ENCODE data around the gene SAMD11.

Gene SAMD11

DNA sequence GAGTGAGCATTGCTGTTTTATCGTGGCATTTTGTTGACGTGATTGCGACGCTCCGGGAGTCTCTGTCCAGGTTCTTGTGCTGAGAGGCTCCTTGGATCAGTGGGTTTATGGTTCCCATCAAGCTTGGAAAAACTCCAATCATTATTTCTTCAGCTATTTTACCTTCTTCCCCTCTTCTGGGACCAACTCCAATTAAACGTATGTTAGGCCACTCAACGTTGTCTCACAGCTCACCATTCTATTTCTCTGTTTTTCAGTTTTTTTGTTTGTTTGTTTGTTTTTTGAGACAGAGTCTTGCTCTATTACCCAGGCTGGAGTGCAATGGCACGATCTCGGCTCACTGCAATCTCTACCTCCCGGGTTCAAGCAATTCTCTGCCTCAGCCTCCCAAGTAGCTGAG lies 68.2 kb downstream of the SAMD11 start:
- Histone ChIP-seq H3K4me3 (ENCODE audit: low read length) (no peak overlapping the region), H3K4me2 (ENCODE audit: low read depth, low read length) (no peak overlapping the region), H2AFZ (ENCODE audit: low read length) (no peak overlapping the region), H3F3A (ENCODE audit: insufficient read depth, low read length) (no peaks in the 10 kb centered on the region), H3K27ac (ENCODE audit: low read length) (no peak overlapping the region), H3K4me1 (ENCODE audit: low read length) (no peaks in the 10 kb centered on the region), H3K9me2 (replicated peaks; ENCODE audit: insufficient read depth, low read length) (no peaks in the 10 kb centered on the region), H3K9ac (ENCODE audit: low read length) (no peak overlapping the region), H4K20me1 (ENCODE audit: insufficient read depth, low read length) (no peaks in the 10 kb centered on the region), H3K27me3 (replicated peaks; ENCODE audit: insufficient read depth, low read length) (peaks cover 90% of the 10 kb centered on the region), H3K79me2 (ENCODE audit: low read length) (no peaks in the 10 kb centered on the region), H3K36me3 (replicated peaks; ENCODE audit: insufficient read depth, low read length) (no peaks in the 10 kb centered on the region), H3K9me3 (replicated peaks; ENCODE audit: insufficient read depth, low read length) (no peaks in the 10 kb centered on the region)
- no peak for TF ChIP-seq EZH2phosphoT487 (IDR thresholded peaks at IDR 0.05; ENCODE audit: low read length)
- DNase-seq, result no peak

DNA sequence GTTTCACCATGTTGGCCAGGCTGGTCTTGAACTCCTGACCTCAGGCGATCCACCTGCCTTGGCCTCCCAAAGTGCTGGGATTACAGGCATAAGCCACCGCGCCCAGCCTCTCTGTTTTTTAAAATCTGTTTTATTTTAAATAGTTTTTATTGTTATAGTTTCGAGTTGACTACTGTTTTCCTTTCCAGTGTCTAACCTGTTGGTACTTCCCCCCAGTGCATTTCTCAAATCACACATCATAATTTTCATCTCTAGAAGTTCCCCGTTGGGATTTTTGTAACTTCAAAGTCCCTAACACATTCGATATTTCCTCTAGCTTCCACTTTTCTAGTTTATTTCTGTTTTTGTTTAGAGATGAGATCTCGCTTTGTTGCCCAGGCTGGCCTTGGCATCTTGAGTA lies 68.6 kb downstream of the SAMD11 start:
- H3K27ac ChIP-seq (ENCODE audit: low read length), result no peak overlapping the region
- TF ChIP-seq EZH2 (optimal IDR thresholded peaks at IDR 0.05; ENCODE audit: low read depth, low read length) (no peak), EZH2phosphoT487 (IDR thresholded peaks at IDR 0.05; ENCODE audit: low read length) (no peak)
- TF ChIP-seq, protein P1, sequence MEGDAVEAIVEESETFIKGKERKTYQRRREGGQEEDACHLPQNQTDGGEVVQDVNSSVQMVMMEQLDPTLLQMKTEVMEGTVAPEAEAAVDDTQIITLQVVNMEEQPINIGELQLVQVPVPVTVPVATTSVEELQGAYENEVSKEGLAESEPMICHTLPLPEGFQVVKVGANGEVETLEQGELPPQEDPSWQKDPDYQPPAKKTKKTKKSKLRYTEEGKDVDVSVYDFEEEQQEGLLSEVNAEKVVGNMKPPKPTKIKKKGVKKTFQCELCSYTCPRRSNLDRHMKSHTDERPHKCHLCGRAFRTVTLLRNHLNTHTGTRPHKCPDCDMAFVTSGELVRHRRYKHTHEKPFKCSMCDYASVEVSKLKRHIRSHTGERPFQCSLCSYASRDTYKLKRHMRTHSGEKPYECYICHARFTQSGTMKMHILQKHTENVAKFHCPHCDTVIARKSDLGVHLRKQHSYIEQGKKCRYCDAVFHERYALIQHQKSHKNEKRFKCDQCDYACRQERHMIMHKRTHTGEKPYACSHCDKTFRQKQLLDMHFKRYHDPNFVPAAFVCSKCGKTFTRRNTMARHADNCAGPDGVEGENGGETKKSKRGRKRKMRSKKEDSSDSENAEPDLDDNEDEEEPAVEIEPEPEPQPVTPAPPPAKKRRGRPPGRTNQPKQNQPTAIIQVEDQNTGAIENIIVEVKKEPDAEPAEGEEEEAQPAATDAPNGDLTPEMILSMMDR (IDR thresholded peaks at IDR 0.05; ENCODE audit: low read length), result no peak
- H3K4me1 ChIP-seq (ENCODE audit: low read length), result no peaks in the 10 kb centered on the region
- H3K4me3 ChIP-seq (ENCODE audit: low read length), result no peak overlapping the region
- no peaks in the 10 kb centered on the region for H4K20me1 ChIP-seq (ENCODE audit: insufficient read depth, low read length)
- no peaks in the 10 kb centered on the region for H3K9me3 ChIP-seq (replicated peaks; ENCODE audit: insufficient read depth, low read length)
- no peak overlapping the region for H2AFZ ChIP-seq (ENCODE audit: low read length)
- no peaks in the 10 kb centered on the region for H3K9me2 ChIP-seq (replicated peaks; ENCODE audit: insufficient read depth, low read length)
- peaks cover 90% of the 10 kb centered on the region for H3K27me3 ChIP-seq (replicated peaks; ENCODE audit: insufficient read depth, low read length)
- DNase-seq, result no peak
- no peak overlapping the region for H3K9ac ChIP-seq (ENCODE audit: low read length)
- H3K4me2 ChIP-seq (ENCODE audit: low read depth, low read length), result no peak overlapping the region
- H3K36me3 ChIP-seq (replicated peaks; ENCODE audit: insufficient read depth, low read length), result no peaks in the 10 kb centered on the region
- no peaks in the 10 kb centered on the region for H3K79me2 ChIP-seq (ENCODE audit: low read length)
- H3F3A ChIP-seq (ENCODE audit: insufficient read depth, low read length), result no peaks in the 10 kb centered on the region

DNA sequence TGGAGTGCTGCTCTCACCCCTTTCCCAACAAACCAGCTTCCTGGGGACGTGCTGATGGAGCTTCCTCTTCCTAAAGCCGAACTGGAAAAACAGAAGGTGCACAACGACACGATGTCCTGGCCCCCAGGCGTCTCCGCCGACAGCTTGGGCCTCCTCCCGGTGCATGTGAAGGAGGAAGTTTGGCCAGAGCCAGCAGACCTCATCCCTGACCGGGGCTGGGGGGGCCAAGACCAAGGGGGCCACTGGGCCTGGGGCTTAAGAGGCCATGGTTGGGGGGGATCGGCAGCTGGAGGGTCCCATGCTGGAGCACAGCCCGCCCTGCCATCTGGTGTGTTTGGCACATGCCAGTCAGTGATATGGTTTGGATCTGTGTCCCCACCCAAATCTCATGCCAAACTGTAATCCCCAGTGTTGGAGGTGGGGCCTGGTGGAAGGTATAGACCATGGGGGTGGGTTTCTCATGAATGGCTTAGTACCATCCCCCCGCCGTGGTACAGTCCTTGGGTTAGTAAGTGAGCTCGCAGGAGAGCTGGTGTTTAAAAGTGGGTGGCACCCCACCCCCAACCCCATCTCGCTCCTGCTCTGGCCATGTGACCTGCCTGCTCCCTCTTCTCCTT lies 69.8 kb downstream of the SAMD11 start:
- H3K9ac ChIP-seq (ENCODE audit: low read length), result no peak overlapping the region
- H3K9me3 ChIP-seq (replicated peaks; ENCODE audit: insufficient read depth, low read length), result no peaks in the 10 kb centered on the region
- no peaks in the 10 kb centered on the region for H3K79me2 ChIP-seq (ENCODE audit: low read length)
- no peaks in the 10 kb centered on the region for H3K4me1 ChIP-seq (ENCODE audit: low read length)
- no peak overlapping the region for H3K4me3 ChIP-seq (ENCODE audit: low read length)
- no peaks in the 10 kb centered on the region for H4K20me1 ChIP-seq (ENCODE audit: insufficient read depth, low read length)
- no peak overlapping the region for H2AFZ ChIP-seq (ENCODE audit: low read length)
- no peaks in the 10 kb centered on the region for H3K9me2 ChIP-seq (replicated peaks; ENCODE audit: insufficient read depth, low read length)
- TF ChIP-seq EZH2 (optimal IDR thresholded peaks at IDR 0.05; ENCODE audit: low read depth, low read length), result no peak
- no peak for TF ChIP-seq EZH2phosphoT487 (IDR thresholded peaks at IDR 0.05; ENCODE audit: low read length)
- TF ChIP-seq, protein P1 (IDR thresholded peaks at IDR 0.05; ENCODE audit: low read length), result no peak
- H3K27ac ChIP-seq (ENCODE audit: low read length), result no peak overlapping the region
- H3F3A ChIP-seq (ENCODE audit: insufficient read depth, low read length), result no peaks in the 10 kb centered on the region
- H3K27me3 ChIP-seq (replicated peaks; ENCODE audit: insufficient read depth, low read length), result peaks cover 90% of the 10 kb centered on the region
- H3K36me3 ChIP-seq (replicated peaks; ENCODE audit: insufficient read depth, low read length), result no peaks in the 10 kb centered on the region
- no peak for DNase-seq
- no peak overlapping the region for H3K4me2 ChIP-seq (ENCODE audit: low read depth, low read length)
